Cardiac muscle cell (in vitro differentiated cells and primary cell): ENCODE measurements around the gene TARBP1. TPM values are rescaled to one million over a fixed set of nuclear protein-coding genes. Genes with fewer than 3 reads are reported as not detected.
"Not testable (repeated sequence)": the region's sequence is repeated elsewhere in the genome, so short reads cannot be mapped to it uniquely, and the experiment has no call there.

ENCODE experiments used
- DNase-seq, 2 donors: peaks; one replicate each; pipeline versions ENCODE4 v3.0.0 to v3.0.0-alpha.2; 2010 to 2017; ENCODE audit warnings: low read depth in 1 of 2, low spot score in 1 of 2
- H3K27ac ChIP-seq: fragments of 200-600 bp; sonication (generic); 2 replicates; pipeline ENCODE4 v1.5.1; 2016
- H3K27me3 ChIP-seq: fragments of 200-600 bp; sonication (generic); 2 replicates; pipeline ENCODE4 v1.6.0; 2016; ENCODE audit warnings: control low read depth
- H3K36me3 ChIP-seq: fragments of 200-600 bp; sonication (generic); 2 replicates; pipeline ENCODE4 v1.5.1; 2016; ENCODE audit warnings: control low read depth
- H3K4me1 ChIP-seq: fragments of 200-600 bp; sonication (generic); 2 replicates; pipeline ENCODE4 v1.8.1; 2017; ENCODE audit warnings: low read depth, mild to moderate bottlenecking, mixed run types
- H3K4me3 ChIP-seq: fragments of 200-600 bp; sonication (generic); 2 replicates; pipeline ENCODE4 v1.5.1; 2016; ENCODE audit warnings: mild to moderate bottlenecking
- H3K9me3 ChIP-seq: fragments of 200-600 bp; sonication (generic); 2 replicates; pipeline ENCODE4 v1.5.1; 2017; ENCODE audit warnings: low read depth, mild to moderate bottlenecking, control low read depth
- CTCF ChIP-seq: IDR thresholded peaks from 2 replicates; pipeline ENCODE4 v1.5.1; 2012; ENCODE audit warnings: low read depth, mild to moderate bottlenecking, low read length
- polyA plus RNA-seq: library from polyadenylated mRNA; unstranded; fragments of >200 nt; fragmentation: Nextera tagmentation; extraction: Ambion mirVana; gene quantifications from 2 replicates; pipeline ENCODE4 v1.2.1, GENCODE V29; 2016
- total RNA-seq: library from RNA; depleted of rRNA; stranded (reverse); fragments of >200 nt; gene quantifications from 2 replicates; pipeline ENCODE4 v1.2.3, GENCODE V29; 2016

The TARBP1 gene
- total and polyA plus RNA-seq, 2 experiments from 2014 or later = 25.6 to 34.3 TPM

GRCh38 chr1:234393190-234393589 lies 85.8 kb downstream of the TARBP1 start:
- Histone ChIP-seq H3K27ac (no peak overlapping the region), H3K36me3 (peaks cover 15% of the 10 kb centered on the region), H3K4me1 (no peaks in the 10 kb centered on the region), H3K27me3 (no peaks in the 10 kb centered on the region), H3K9me3 (no peaks in the 10 kb centered on the region), H3K4me3 (no peak overlapping the region)
- DNase-seq = no peak
- no peak for TF ChIP-seq CTCF

DNA sequence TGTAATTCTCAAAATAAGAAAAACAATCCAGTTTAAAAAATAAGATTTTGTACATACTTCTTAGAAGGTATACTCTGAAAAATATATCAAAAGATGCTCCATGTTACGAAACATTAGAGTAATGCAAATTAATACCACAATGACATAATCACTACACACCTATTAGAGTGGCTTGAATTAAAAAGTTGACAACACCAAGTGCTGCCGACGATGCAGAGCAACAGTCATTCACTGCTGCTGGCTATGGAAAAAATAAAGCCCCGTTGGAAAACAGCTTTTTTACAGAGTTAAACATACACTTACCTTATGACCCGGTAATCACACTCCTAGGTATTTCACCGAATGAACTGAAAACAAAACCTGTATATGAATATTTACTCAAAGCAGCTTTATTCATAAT lies 90.9 kb downstream of the TARBP1 start:
- Histone ChIP-seq H3K4me1 (no peaks in the 10 kb centered on the region), H3K9me3 (no peaks in the 10 kb centered on the region), H3K27me3 (no peaks in the 10 kb centered on the region), H3K4me3 (no peak overlapping the region), H3K36me3 (peaks cover 11% of the 10 kb centered on the region), H3K27ac (no peak overlapping the region)
- no peak for DNase-seq
- TF ChIP-seq CTCF = no peak

- no peak for TF ChIP-seq CTCF
- Histone ChIP-seq H3K9me3 (no peaks in the 10 kb centered on the region), H3K27me3 (no peaks in the 10 kb centered on the region), H3K27ac (no peak overlapping the region), H3K4me3 (no peak overlapping the region), H3K4me1 (no peaks in the 10 kb centered on the region), H3K36me3 (peaks cover 8% of the 10 kb centered on the region)
- DNase-seq = no peak
These were observed 92.9 kb downstream of the TARBP1 start for GRCh38 chr1:234386122-234386521.

DNA sequence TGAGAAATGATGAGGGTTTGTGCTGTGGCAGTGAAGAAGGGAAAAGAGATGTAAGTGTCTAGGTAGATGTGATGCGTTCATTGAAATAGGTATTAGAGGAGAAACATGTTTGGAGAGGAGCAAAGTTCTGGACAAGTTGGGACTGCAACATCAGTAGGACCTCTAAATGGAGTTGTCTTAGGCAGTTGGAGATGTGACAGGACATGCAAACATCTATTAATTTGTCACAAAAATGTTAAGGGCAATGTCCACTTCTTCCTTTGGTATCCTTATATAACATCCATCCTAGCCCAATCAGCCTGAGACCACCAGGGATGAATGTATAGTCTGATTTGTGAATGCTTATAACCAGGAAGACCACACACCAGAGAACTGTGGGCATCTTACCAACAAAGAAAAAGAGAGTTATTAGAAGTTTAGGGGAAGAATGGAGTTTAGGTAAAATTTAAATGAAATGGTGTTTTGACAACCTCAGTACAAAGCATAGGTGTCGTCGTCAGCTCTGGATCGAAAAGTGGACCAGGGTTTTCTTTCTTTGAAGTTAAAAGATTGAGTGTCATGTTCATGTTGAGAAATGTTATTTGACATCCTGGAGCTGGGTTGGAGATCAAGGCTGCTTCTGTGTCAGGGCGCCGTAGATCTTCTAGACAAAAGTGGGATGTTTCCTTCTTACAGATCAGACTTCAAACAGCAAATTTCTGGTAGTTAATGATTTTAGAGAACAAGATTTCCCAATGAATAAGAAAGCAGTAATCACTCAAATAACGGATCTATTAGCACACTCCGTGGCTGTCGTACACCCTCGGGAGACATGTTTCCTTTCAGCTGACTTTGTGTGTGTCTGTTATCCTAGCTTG lies 97.1 kb downstream of the TARBP1 start:
- Histone ChIP-seq H3K9me3 (no peaks in the 10 kb centered on the region), H3K27me3 (no peaks in the 10 kb centered on the region), H3K27ac (no peak overlapping the region), H3K4me3 (no peak overlapping the region), H3K4me1 (no peaks in the 10 kb centered on the region), H3K36me3 (peaks cover 9% of the 10 kb centered on the region)
- TF ChIP-seq CTCF = no peak
- DNase-seq = no peak

DNA sequence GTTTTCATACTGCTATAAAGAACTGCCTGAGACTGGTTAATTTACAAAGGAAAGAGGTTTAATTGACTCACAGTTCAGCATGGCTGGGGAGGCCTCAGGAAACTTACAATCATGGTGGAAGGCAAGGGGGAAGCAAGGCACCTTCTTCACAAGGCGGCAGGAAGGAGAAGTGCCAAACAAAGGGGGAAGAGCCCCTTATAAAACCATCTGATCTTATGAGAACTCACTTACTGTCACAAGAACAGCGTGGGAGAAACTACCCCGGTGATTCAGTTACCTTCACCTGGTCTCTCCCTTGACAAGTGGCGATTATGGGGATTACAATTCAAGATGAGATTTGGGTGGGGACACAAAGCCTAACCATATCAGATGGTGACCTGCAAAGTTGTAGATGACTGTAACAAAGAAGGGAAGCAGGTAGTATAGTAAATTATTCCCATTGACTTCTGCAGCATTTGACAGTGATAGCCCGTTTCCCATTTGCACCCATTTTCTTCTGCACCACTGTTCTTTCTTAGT lies 99.3 kb downstream of the TARBP1 start:
- not testable (repeated sequence) for DNase-seq, H3K4me1 ChIP-seq, H3K9me3 ChIP-seq, H3K27me3 ChIP-seq, H3K27ac ChIP-seq, H3K4me3 ChIP-seq
- peaks cover 20% of the 10 kb centered on the region for H3K36me3 ChIP-seq

DNA sequence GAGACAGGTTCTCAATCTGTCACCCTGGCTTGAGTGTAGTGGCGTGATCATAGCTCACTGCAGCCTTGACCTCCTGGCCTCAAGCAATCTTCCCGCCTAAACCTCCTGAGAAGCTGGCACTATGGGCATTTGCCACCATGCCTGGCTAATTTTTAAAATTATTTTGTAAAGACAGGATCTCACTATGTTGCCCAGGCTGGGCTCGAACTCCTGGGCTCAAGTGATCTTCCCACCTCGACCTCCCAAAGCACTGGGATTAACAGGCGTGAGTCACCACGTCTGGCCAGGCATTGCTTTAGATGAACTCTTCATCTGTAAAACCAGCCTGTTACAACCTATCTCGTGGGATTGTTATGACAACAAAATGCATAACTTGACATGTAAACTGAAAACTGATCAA lies 103.3 kb downstream of the TARBP1 start:
- no peaks in the 10 kb centered on the region for H3K27me3 ChIP-seq

More for the DNA sequence above, 103.3 kb downstream of the TARBP1 start:
- peaks cover 12% of the 10 kb centered on the region for H3K36me3 ChIP-seq
- DNase-seq = no peak
- TF ChIP-seq CTCF = no peak
- H3K4me3 ChIP-seq = no peak overlapping the region
- no peaks in the 10 kb centered on the region for H3K9me3 ChIP-seq
- peaks cover 13% of the 10 kb centered on the region for H3K4me1 ChIP-seq
- H3K27ac ChIP-seq = no peak overlapping the region
